Pancreas (tissue), 10 donors: ENCODE results near the gene DCLK2. TPM values are rescaled to one million over a fixed set of nuclear protein-coding genes. Genes with fewer than 3 reads are reported as not detected.

Experiments
- ATAC-seq, 4 donors: fragments of 200-7000 bp; cut with Tn5 transposase; one replicate each; pipeline versions ENCODE4 v1.8.0 to v1.9.1; 2020; ENCODE audit warnings: mild to moderate bottlenecking in 4 of 4, moderate library complexity in 4 of 4
- DNase-seq, 6 donors: peaks; one replicate each; pipeline ENCODE4 v3.0.0-alpha.2; 2020
- FAIRE-seq: peaks from 2 replicates; lab custom pipeline; 2012; peaks lifted over from hg19 to GRCh38; lab: Jason Lieb, UNC
- H3K27ac ChIP-seq, 4 donors: fragments of 200-600 bp; sonication (generic); 1 replicate in 3 of 4; 2 replicates in 1 of 4; pipeline versions ENCODE4 v1.5.0 to v1.8.0; 2020
- H3K27me3 ChIP-seq, 4 donors: fragments of 200-600 bp; one replicate each; pipeline ENCODE4 v1.8.0; 2021
- H3K36me3 ChIP-seq, 3 donors: fragments of 200-600 bp; sonication (generic) in 1 of 3; one replicate each; pipeline versions ENCODE4 v1.5.0 to v1.8.0; 2020 to 2021
- H3K4me1 ChIP-seq, 3 donors: fragments of 200-600 bp; one replicate each; pipeline ENCODE4 v1.8.0; 2021
- H3K4me3 ChIP-seq, 4 donors: fragments of 200-600 bp; sonication (generic) in 2 of 4; one replicate each; pipeline versions ENCODE4 v1.5.0 to v1.8.0; 2020 to 2021
- H3K9me3 ChIP-seq, 4 donors: fragments of 200-600 bp; one replicate each; pipeline ENCODE4 v1.8.0; 2021
- CTCF ChIP-seq, 4 donors: fragments of 200-600 bp; sonication (generic) in 3 of 4; IDR thresholded peaks; one replicate each; pipeline versions ENCODE4 v1.5.0 to v1.8.0; 2021; ENCODE audit warnings: antibody characterized with exemption in 4 of 4
- WGBS, 2 donors: extraction: QIAGEN DNeasy Blood & Tissue Kit; methylation state at CpG; one replicate each; pipeline ENCODE4 v1.1.7; 2013; 5-methylcytosine and 5-hydroxymethylcytosine counted together
- intact Hi-C, 3 donors: fragments of 100-400 bp; cut with DNase I; formaldehyde crosslinking; loops; one replicate each; pipeline versions ENCODE4 v1.11.1 to v1.14.2; 2022
- polyA plus RNA-seq, 2 donors: library from polyadenylated mRNA; stranded (reverse); fragments of 200-250 nt; gene quantifications; one replicate each; pipeline ENCODE4 v1.2.3, GENCODE V29; 2013
- total RNA-seq, 6 donors: library from RNA; stranded (reverse); fragmentation: NEBNext Ultra II Directional in 4 of 6; extraction: Animal tissue kit (Norgen Biotek cat#: 25700) in 4 of 6; gene quantifications; one replicate each; pipeline versions ENCODE4 v1.2.1 to v1.2.4, GENCODE V29; 2021 to 2023
- donor health status: healthy with polysubstance abuse.
- donor health status: DM: no; HTN: no; CAD: no; lungs with moderate emphysema.
- donor health status: DM: no; HTN: no; CAD: no.
- donor health status: control.
- donor health status: control.
- donor health status: Bipolar disorder and iron deficiency.
- donor health status: DM: yes; HTN: yes; CAD: no.
- donor health status: DM: no; HTN: no; CAD: no.
- donor health status: DM: no; HTN: no; CAD: no.
- donor health status: DM: yes; HTN: yes; CAD: no.

DCLK2 gene
- total and polyA plus RNA-seq, 8 donors: 1.2 to 3.7 (median 1.8) TPM

- no peaks in the 10 kb centered on the region for H3K27me3 ChIP-seq
- no peak for ATAC-seq
- H3K9me3 ChIP-seq: no peaks in the 10 kb centered on the region
- H3K27ac ChIP-seq: no peak overlapping the region
- no peaks in the 10 kb centered on the region for H3K4me1 ChIP-seq
- no peak for DNase-seq
- no peak overlapping the region for H3K4me3 ChIP-seq
- intact Hi-C loops: no loop called here
- no peak for TF ChIP-seq CTCF (IDR thresholded peaks at IDR 0.05)
- no peak for FAIRE-seq
- no peaks in the 10 kb centered on the region for H3K36me3 ChIP-seq
These were observed 55.4 kb downstream of the DCLK2 start for GRCh38 chr4:150133605-150134004.

- no peaks in the 10 kb centered on the region for H3K9me3 ChIP-seq
- no peaks in the 10 kb centered on the region for H3K4me1 ChIP-seq
- no peak for TF ChIP-seq CTCF (IDR thresholded peaks at IDR 0.05)
- H3K27ac ChIP-seq: no peak overlapping the region
- DNase-seq (no peak), ATAC-seq (no peak), FAIRE-seq (no peak)
- no peaks in the 10 kb centered on the region for H3K36me3 ChIP-seq
- no peaks in the 10 kb centered on the region for H3K27me3 ChIP-seq
- intact Hi-C loops: no loop called here
- 60 to 62% methylated on average over 4 of the region's 4 CpGs for WGBS, 2 donors
- no peak overlapping the region for H3K4me3 ChIP-seq
These were observed 57.0 kb downstream of the DCLK2 start for GRCh38 chr4:150135134-150135772.

GRCh38 chr4:150136036-150136435, 57.8 kb downstream of the DCLK2 start:
- no peak for FAIRE-seq
- Histone ChIP-seq H3K27ac (no peak overlapping the region), H3K4me3 (no peak overlapping the region), H3K9me3 (no peaks in the 10 kb centered on the region), H3K27me3 (no peaks in the 10 kb centered on the region), H3K36me3 (no peaks in the 10 kb centered on the region), H3K4me1 (no peaks in the 10 kb centered on the region)
- no peak for ATAC-seq
- 87 to 94% methylated on average over 3 of the region's 3 CpGs for WGBS, 2 donors
- intact Hi-C loops: no loop called here
- TF ChIP-seq CTCF (IDR thresholded peaks at IDR 0.05): no peak
- DNase-seq: no peak

GRCh38 chr4:150136481-150136880, 58.2 kb downstream of the DCLK2 start:
- ATAC-seq (no peak), DNase-seq (no peak), FAIRE-seq (no peak)
- H3K4me3 ChIP-seq: no peak overlapping the region
- no peaks in the 10 kb centered on the region for H3K27me3 ChIP-seq
- no peak overlapping the region for H3K27ac ChIP-seq
- no peak for TF ChIP-seq CTCF (IDR thresholded peaks at IDR 0.05)
- H3K9me3 ChIP-seq: no peaks in the 10 kb centered on the region
- H3K36me3 ChIP-seq: no peaks in the 10 kb centered on the region
- intact Hi-C loops: no loop called here
- no peaks in the 10 kb centered on the region for H3K4me1 ChIP-seq

- TF ChIP-seq CTCF (IDR thresholded peaks at IDR 0.05): no peak
- FAIRE-seq: no peak
- H3K27me3 ChIP-seq: no peaks in the 10 kb centered on the region
- no peak for DNase-seq
- H3K4me3 ChIP-seq: no peak overlapping the region
- H3K36me3 ChIP-seq: no peaks in the 10 kb centered on the region
- ATAC-seq: no peak
- H3K9me3 ChIP-seq: no peaks in the 10 kb centered on the region
- no peak overlapping the region for H3K27ac ChIP-seq
- 80 to 84% methylated on average over 4 of the region's 4 CpGs for WGBS, 2 donors
- intact Hi-C loops: no loop called here
- no peaks in the 10 kb centered on the region for H3K4me1 ChIP-seq
These were observed 61.1 kb downstream of the DCLK2 start for GRCh38 chr4:150139297-150139865.
